ENCODE measurements around the gene ZNF213.

- TF ChIP-seq EZH2 (IDR thresholded peaks at IDR 0.05) (no peak), POLR2AphosphoS5 (IDR thresholded peaks at IDR 0.05; ENCODE audit: borderline replicate concordance, low read depth, low read length) (peak; percentile 49; the same call in 1 of the 2 replicates), FOXP2 (optimal IDR thresholded peaks at IDR 0.05; ENCODE audit: control extremely low read depth, extremely low read length, insufficient read depth) (no peak)
Measured at GRCh38 chr16:3123986-3124886, 10.6 kb upstream of the ZNF213 start.

Measured in SK-N-MC (cell line).